Keratinocyte (primary cell): Measurements from ENCODE around the gene ACVR1B. TPM values are rescaled to one million over a fixed set of nuclear protein-coding genes. Genes with fewer than 3 reads are reported as not detected.
A peak's percentile ranks its signal among the peaks of the same experiment; 100 is the strongest.

Source experiments
- DNase-seq: peaks from one replicate; pipeline ENCODE4 v3.0.0-alpha.2; 2011; ENCODE audit warnings: low read depth, missing footprints, low spot score
- FAIRE-seq: peaks from 2 replicates; lab custom pipeline; 2011; peaks lifted over from hg19 to GRCh38; lab: Jason Lieb, UNC
- H2AFZ ChIP-seq: 2 replicates; pipeline ENCODE4 v1.6.0; 2012; ENCODE audit warnings: low read length, control low read depth, inconsistent platforms; ENCODE audit not compliant: control insufficient read depth
- H3K27ac ChIP-seq: 2 replicates; pipeline ENCODE4 v1.5.1; 2011; ENCODE audit warnings: low read length; ENCODE audit not compliant: control insufficient read depth, insufficient read depth
- H3K27me3 ChIP-seq: 3 replicates; pipeline ENCODE4 v1.6.0; 2011; ENCODE audit warnings: low read length; ENCODE audit not compliant: control insufficient read depth, insufficient read depth; ENCODE audit errors: extremely low read depth
- H3K36me3 ChIP-seq, 2 experiments: 2 replicates in 1 of 2; 3 replicates in 1 of 2; pipeline ENCODE4 v1.5.1; 2011; ENCODE audit warnings: low read length in 2 of 2, mild to moderate bottlenecking in 1 of 2; ENCODE audit not compliant: control insufficient read depth in 2 of 2, insufficient read depth in 2 of 2; ENCODE audit errors: extremely low read depth in 1 of 2
- H3K4me1 ChIP-seq: 3 replicates; pipeline ENCODE4 v1.5.1; 2011; ENCODE audit warnings: low read length; ENCODE audit not compliant: control insufficient read depth, insufficient read depth; ENCODE audit errors: extremely low read depth
- H3K4me2 ChIP-seq: 3 replicates; pipeline ENCODE4 v1.6.0; 2011; ENCODE audit warnings: low read depth, low read length; ENCODE audit not compliant: control insufficient read depth, insufficient read depth; ENCODE audit errors: extremely low read depth
- H3K4me3 ChIP-seq, 3 experiments: fragments of 200-600 bp in 1 of 3; sonication (generic) in 1 of 3; 2 replicates in 2 of 3; 3 replicates in 1 of 3; pipeline ENCODE4 v1.5.1; 2011 to 2016; ENCODE audit warnings: low read length in 3 of 3, mild to moderate bottlenecking in 3 of 3, control low read depth in 2 of 3, inconsistent platforms in 1 of 3, low read depth in 1 of 3, mixed read lengths in 1 of 3, mixed run types in 1 of 3, moderate library complexity in 1 of 3; ENCODE audit not compliant: control insufficient read depth in 2 of 3, insufficient read depth in 2 of 3; ENCODE audit errors: extremely low read depth in 1 of 3
- H3K79me2 ChIP-seq: 2 replicates; pipeline ENCODE4 v1.6.0; 2012; ENCODE audit warnings: low read length; ENCODE audit not compliant: control insufficient read depth, insufficient read depth
- H3K9ac ChIP-seq: 3 replicates; pipeline ENCODE4 v1.6.0; 2011; ENCODE audit warnings: low read length; ENCODE audit not compliant: control insufficient read depth, insufficient read depth; ENCODE audit errors: extremely low read depth
- H3K9me1 ChIP-seq: 3 replicates; pipeline ENCODE4 v1.6.0; 2011; ENCODE audit warnings: low read length; ENCODE audit not compliant: control insufficient read depth, insufficient read depth; ENCODE audit errors: extremely low read depth
- H3K9me3 ChIP-seq: 2 replicates; pipeline ENCODE4 v1.5.1; 2012; ENCODE audit warnings: low read depth, low read length; ENCODE audit not compliant: control insufficient read depth
- H4K20me1 ChIP-seq: 3 replicates; pipeline ENCODE4 v1.6.0; 2011; ENCODE audit warnings: low read length; ENCODE audit not compliant: control insufficient read depth, insufficient read depth; ENCODE audit errors: extremely low read depth
- EZH2 ChIP-seq: IDR thresholded peaks from one replicate; pipeline ENCODE4 v1.6.1; 2012; ENCODE audit warnings: inconsistent platforms, mild to moderate bottlenecking, low read length, moderate library complexity
- dilution Hi-C: fragments of 300-500 bp; cut with MboI; formaldehyde crosslinking; loops from one replicate; pipeline ENCODE4 v1.7.0; 2020; ENCODE audit warnings: low sequenced_read_pairs; ENCODE audit not compliant: extremely low pct_ligation_motif_present
- polyA plus RNA-seq, 5 experiments: library from polyadenylated mRNA; depleted of rRNA in 3 of 5; stranded (reverse) in 3 of 5; stranded (forward) in 1 of 5; unstranded in 1 of 5; fragments of >200 nt; gene quantifications; 1 replicate in 1 of 5; 2 replicates in 3 of 5; 3 replicates in 1 of 5; pipeline versions ENCODE4 v1.2.1 to v1.2.3, GENCODE V29; 2011 to 2012; ENCODE audit warnings: missing spikeins in 2 of 5, low read depth in 1 of 5, low replicate concordance in 1 of 5
- TF ChIP-seq, protein P1 (sequence below), 3 experiments: IDR thresholded peaks in 1 of 3; conservative IDR thresholded peaks in 1 of 3; optimal IDR thresholded peaks in 1 of 3; 2 replicates in 2 of 3; 3 replicates in 1 of 3; pipeline versions ENCODE3 to v1.5.1; 2011; ENCODE audit warnings: low read length in 3 of 3, mild to moderate bottlenecking in 3 of 3, moderate library complexity in 2 of 3, control low read depth in 1 of 3, inconsistent platforms in 1 of 3; ENCODE audit not compliant: insufficient read depth in 2 of 3; ENCODE audit errors: extremely low read depth in 1 of 3

Gene ACVR1B
- polyA plus RNA-seq, 1 donor (not counting 4 experiments of a cell fraction or from before 2014, with no cell fraction given) = 12.7 TPM

DNA sequence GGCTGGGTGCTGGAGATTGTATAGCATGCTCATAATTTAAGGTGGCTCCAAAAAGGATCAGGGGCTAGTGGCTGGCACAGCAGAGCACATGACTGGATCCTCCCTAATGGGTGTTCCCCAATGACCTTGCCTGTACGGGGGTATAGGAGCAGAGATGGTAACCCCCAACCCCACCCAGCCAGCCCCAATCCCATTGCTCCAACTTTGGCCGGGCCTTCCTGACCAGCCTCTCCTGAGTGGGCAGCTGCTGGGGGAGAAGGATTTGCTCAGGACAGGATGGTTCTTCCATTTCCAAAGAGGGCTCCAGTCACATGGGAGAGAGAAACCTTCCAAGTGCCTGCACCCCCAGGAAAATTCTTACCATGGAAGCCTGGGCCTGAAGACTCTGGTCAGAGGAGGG is 84.4 kb downstream of the ACVR1B start:
- Histone ChIP-seq H3K4me3 (no peak overlapping the region), H3K27me3 (peaks cover 13% of the 10 kb centered on the region), H4K20me1 (no peaks in the 10 kb centered on the region), H3K4me1 (peaks cover 22% of the 10 kb centered on the region), H3K36me3 (no peaks in the 10 kb centered on the region), H3K27ac (no peak overlapping the region), H3K79me2 (no peaks in the 10 kb centered on the region), H3K4me2 (no peak overlapping the region), H3K9me3 (no peaks in the 10 kb centered on the region), H3K9me1 (no peaks in the 10 kb centered on the region), H3K9ac (peak overlapping the region; percentile 77), H2AFZ (no peak overlapping the region)
- DNase-seq (no peak), FAIRE-seq (no peak)
- TF ChIP-seq, protein P1, sequence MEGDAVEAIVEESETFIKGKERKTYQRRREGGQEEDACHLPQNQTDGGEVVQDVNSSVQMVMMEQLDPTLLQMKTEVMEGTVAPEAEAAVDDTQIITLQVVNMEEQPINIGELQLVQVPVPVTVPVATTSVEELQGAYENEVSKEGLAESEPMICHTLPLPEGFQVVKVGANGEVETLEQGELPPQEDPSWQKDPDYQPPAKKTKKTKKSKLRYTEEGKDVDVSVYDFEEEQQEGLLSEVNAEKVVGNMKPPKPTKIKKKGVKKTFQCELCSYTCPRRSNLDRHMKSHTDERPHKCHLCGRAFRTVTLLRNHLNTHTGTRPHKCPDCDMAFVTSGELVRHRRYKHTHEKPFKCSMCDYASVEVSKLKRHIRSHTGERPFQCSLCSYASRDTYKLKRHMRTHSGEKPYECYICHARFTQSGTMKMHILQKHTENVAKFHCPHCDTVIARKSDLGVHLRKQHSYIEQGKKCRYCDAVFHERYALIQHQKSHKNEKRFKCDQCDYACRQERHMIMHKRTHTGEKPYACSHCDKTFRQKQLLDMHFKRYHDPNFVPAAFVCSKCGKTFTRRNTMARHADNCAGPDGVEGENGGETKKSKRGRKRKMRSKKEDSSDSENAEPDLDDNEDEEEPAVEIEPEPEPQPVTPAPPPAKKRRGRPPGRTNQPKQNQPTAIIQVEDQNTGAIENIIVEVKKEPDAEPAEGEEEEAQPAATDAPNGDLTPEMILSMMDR (optimal IDR thresholded peaks at IDR 0.05 in 1 of 3, IDR thresholded peaks at IDR 0.05 in 1 of 3, conservative IDR thresholded peaks at IDR 0.05 in 1 of 3; ENCODE audit: extremely low read depth in 1 of 3, insufficient read depth in 2 of 3, low read length in 3 of 3) = no peak
- no peak for TF ChIP-seq EZH2
- dilution Hi-C loops = no loop called here

DNA sequence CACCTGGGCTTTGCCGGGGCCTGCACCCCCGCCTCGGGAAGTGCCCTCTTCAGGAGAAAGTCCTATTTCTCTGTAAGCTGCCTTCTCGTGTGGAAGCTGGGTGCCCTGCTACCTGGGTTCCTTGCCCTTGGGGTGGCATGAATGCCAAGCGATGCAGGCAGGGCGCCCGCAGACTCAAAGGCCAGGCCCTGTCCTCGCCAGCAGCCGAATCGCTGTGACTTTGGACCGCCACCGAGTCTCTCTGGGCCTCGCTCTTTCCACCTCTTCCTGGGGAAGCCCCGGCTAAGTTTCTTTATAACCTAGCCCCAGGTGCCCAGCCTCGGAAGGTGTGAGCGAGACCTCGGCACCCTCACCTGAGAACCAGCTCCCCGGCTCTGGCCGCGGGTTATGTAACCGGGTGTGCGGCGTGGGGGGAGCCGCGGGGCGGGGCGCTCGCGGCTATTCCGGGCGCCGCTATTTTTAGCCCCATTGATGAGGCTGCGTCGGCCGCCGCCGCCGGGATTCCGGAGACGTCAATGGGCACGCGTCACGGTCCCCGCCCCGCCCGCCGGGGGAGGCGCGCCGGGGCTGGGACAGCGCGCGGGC is 85.2 kb downstream of the ACVR1B start:
- FAIRE-seq (no peak), DNase-seq (no peak)
- H3K79me2 ChIP-seq = no peaks in the 10 kb centered on the region
- peaks cover 13% of the 10 kb centered on the region for H3K27me3 ChIP-seq
- H2AFZ ChIP-seq = peak overlapping the region; percentile 36
- peak overlapping the region; percentile 28 for H3K27ac ChIP-seq
- no peaks in the 10 kb centered on the region for H3K36me3 ChIP-seq
- no peaks in the 10 kb centered on the region for H3K9me3 ChIP-seq
- H3K4me3 ChIP-seq = peak overlapping the region in 2 of 3 experiments; percentile 49 to 52
- peak overlapping the region; percentile 73 for H3K4me2 ChIP-seq
- TF ChIP-seq, protein P1 (optimal IDR thresholded peaks at IDR 0.05 in 1 of 3, IDR thresholded peaks at IDR 0.05 in 1 of 3, conservative IDR thresholded peaks at IDR 0.05 in 1 of 3; ENCODE audit: extremely low read depth in 1 of 3, insufficient read depth in 2 of 3, low read length in 3 of 3) = no peak
- TF ChIP-seq EZH2 = no peak
- peaks cover 22% of the 10 kb centered on the region for H3K4me1 ChIP-seq
- H3K9ac ChIP-seq = peak overlapping the region; percentile 77
- H4K20me1 ChIP-seq = no peaks in the 10 kb centered on the region
- no peaks in the 10 kb centered on the region for H3K9me1 ChIP-seq
- dilution Hi-C loops = no loop called here
